Osteocyte (in vitro differentiated cells): ENCODE results near the gene ACAD9. TPM values are rescaled to one million over a fixed set of nuclear protein-coding genes. Genes with fewer than 3 reads are reported as not detected.

Experiments
- DNase-seq: peaks from one replicate; pipeline ENCODE4 v3.0.0; 2021; ENCODE audit warnings: mixed read lengths; ENCODE audit not compliant: unreplicated experiment; ENCODE audit errors: extremely low spot score
- H3K27ac Mint-ChIP-seq: one replicate; pipeline ENCODE4 v1.8.0; 2021; ENCODE audit warnings: mild to moderate bottlenecking, mixed read lengths; ENCODE audit not compliant: unreplicated experiment
- H3K27me3 Mint-ChIP-seq: one replicate; pipeline ENCODE4 v1.8.0; 2021; ENCODE audit warnings: mixed read lengths; ENCODE audit not compliant: unreplicated experiment
- H3K36me3 Mint-ChIP-seq: one replicate; pipeline ENCODE4 v1.8.0; 2021; ENCODE audit warnings: mixed read lengths; ENCODE audit not compliant: unreplicated experiment
- H3K4me1 Mint-ChIP-seq: one replicate; pipeline ENCODE4 v1.8.0; 2021; ENCODE audit warnings: mixed read lengths; ENCODE audit not compliant: unreplicated experiment
- H3K4me3 Mint-ChIP-seq: one replicate; pipeline ENCODE4 v1.8.0; 2021; ENCODE audit warnings: mild to moderate bottlenecking, moderate library complexity, mixed read lengths; ENCODE audit not compliant: unreplicated experiment
- H3K9me3 Mint-ChIP-seq: one replicate; pipeline ENCODE4 v1.8.0; 2021; ENCODE audit warnings: mixed read lengths; ENCODE audit not compliant: unreplicated experiment
- CTCF ChIP-seq: fragments of 200-600 bp; sonication (generic); IDR thresholded peaks from 2 replicates; pipeline ENCODE4 v1.5.0; 2021; ENCODE audit warnings: antibody characterized with exemption, mild to moderate bottlenecking, moderate library complexity
- total RNA-seq: library from RNA; stranded (reverse); gene quantifications from 2 replicates; pipeline ENCODE4 v1.2.1, GENCODE V29; 2021

Gene ACAD9
- total RNA-seq, 1 donor from 2014 or later = 45.4 TPM

- no peak for TF ChIP-seq CTCF
- Mint-ChIP-seq H3K4me1 (no peaks in the 10 kb centered on the region), H3K9me3 (no peaks in the 10 kb centered on the region), H3K4me3 (no peak overlapping the region), H3K27me3 (no peaks in the 10 kb centered on the region), H3K36me3 (peaks cover 41% of the 10 kb centered on the region), H3K27ac (no peak overlapping the region)
- no peak for DNase-seq
Observed at GRCh38 chr3:128910006-128910405, 30.6 kb downstream of the ACAD9 start.

- no peak for TF ChIP-seq CTCF
- Mint-ChIP-seq H3K36me3 (peaks cover 39% of the 10 kb centered on the region), H3K4me1 (no peaks in the 10 kb centered on the region), H3K27me3 (no peaks in the 10 kb centered on the region), H3K27ac (no peak overlapping the region), H3K9me3 (no peaks in the 10 kb centered on the region), H3K4me3 (no peak overlapping the region)
- no peak for DNase-seq
Observed at GRCh38 chr3:128911911-128912310, 32.5 kb downstream of the ACAD9 start.

- TF ChIP-seq CTCF = no peak
- Mint-ChIP-seq H3K4me1 (no peaks in the 10 kb centered on the region), H3K36me3 (peaks cover 56% of the 10 kb centered on the region), H3K4me3 (no peak overlapping the region), H3K9me3 (no peaks in the 10 kb centered on the region), H3K27ac (no peak overlapping the region), H3K27me3 (no peaks in the 10 kb centered on the region)
- no peak for DNase-seq
Observed at GRCh38 chr3:128914966-128915645, 35.7 kb downstream of the ACAD9 start.

GRCh38 chr3:128917291-128917690 lies 37.9 kb downstream of the ACAD9 start:
- peaks cover 52% of the 10 kb centered on the region for H3K36me3 Mint-ChIP-seq
- no peak overlapping the region for H3K4me3 Mint-ChIP-seq
- H3K4me1 Mint-ChIP-seq = no peaks in the 10 kb centered on the region
- no peak for DNase-seq
- H3K27me3 Mint-ChIP-seq = no peaks in the 10 kb centered on the region
- TF ChIP-seq CTCF = no peak
- H3K27ac Mint-ChIP-seq = no peak overlapping the region
- peaks cover 16% of the 10 kb centered on the region for H3K9me3 Mint-ChIP-seq

GRCh38 chr3:128919988-128920387 lies 40.6 kb downstream of the ACAD9 start:
- H3K36me3 Mint-ChIP-seq = peaks cover 36% of the 10 kb centered on the region

More at GRCh38 chr3:128919988-128920387, 40.6 kb downstream of the ACAD9 start:
- Mint-ChIP-seq H3K4me1 (no peaks in the 10 kb centered on the region), H3K9me3 (peaks cover 33% of the 10 kb centered on the region), H3K4me3 (no peak overlapping the region), H3K27me3 (no peaks in the 10 kb centered on the region), H3K27ac (no peak overlapping the region)
- no peak for TF ChIP-seq CTCF
- DNase-seq = no peak
